Measurements from ENCODE around the gene QDPR. TPM values are rescaled to one million over a fixed set of nuclear protein-coding genes. Genes with fewer than 3 reads are reported as not detected.

The QDPR gene
- total RNA-seq, 1 experiment from 2014 or later: 36.1 TPM

DNA sequence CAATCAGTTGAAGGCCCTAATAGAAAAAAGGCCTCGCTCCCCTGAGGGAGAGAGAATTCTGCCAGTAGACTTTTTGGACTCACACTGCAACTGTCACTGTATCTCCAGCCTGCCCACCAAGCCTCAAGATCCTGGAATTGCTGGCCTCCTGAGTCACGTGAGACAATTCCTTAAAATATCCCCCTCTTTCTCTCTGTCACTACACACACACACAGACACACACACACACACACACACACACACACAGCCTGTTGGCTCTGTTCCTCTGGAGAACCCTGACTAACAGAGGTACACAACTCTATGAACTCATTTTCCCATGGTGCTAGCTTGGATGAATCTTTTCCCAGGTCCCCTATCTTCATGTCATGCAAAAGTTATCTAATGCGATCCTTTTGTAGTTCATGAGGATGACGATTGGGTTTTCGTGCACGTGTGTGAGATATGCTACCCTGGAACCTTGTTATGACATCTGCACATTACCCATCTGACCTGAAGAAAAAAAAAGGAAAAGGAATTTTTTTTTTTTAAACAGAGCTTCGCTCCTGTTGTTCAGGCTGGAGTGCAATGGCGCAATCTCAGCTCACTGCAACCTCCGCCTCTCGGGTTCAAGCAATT lies 16.8 kb upstream of the QDPR start:
- DNase-seq (ENCODE audit: low read depth): no peak

GRCh38 chr4:17526695-17527477 lies 15.0 kb upstream of the QDPR start:
- no peak for DNase-seq (ENCODE audit: low read depth)

- DNase-seq (ENCODE audit: low read depth): no peak
Observed at GRCh38 chr4:17523662-17524061, 11.8 kb upstream of the QDPR start.

DNA sequence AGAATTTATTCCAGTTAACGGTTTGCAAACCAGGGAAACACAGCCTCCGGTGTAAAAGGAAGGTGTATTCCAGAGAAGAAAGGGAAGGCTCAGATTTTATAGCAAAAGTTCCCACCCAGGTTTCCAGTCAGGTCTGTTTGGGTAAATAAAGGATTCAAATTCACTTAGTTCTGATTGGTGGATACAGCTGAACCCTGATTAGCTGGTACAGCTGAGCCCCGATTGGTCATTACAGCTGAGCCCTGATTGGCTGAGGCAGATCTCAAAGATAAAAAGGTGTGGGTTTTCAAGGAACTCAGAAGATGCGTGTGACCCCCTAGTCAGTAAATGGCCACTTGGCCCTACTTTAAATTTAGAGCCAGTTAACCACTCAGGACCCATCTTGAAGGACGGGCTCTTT lies 9.7 kb upstream of the QDPR start:
- no peak for DNase-seq (ENCODE audit: low read depth)

DNA sequence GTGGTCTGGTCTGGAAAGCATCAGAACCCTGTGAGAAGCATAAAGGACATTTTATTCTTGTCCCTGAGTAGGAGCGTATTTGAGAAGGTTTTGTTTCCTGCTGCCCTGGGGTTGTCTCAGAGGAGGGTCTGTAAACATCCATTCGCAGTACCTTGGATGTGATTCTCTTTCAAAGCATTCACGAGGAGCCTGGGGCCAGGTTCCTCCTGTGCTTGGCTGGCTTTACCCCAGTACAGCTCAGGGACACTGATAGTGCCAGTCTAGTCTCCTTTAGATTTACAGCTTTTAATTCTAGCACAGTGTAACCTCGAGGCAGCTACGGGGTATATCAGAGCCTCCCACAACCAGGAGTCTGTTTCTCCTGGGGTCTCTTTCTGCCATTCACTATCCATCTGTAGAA lies 5.8 kb upstream of the QDPR start:
- DNase-seq (ENCODE audit: low read depth): no peak

DNA sequence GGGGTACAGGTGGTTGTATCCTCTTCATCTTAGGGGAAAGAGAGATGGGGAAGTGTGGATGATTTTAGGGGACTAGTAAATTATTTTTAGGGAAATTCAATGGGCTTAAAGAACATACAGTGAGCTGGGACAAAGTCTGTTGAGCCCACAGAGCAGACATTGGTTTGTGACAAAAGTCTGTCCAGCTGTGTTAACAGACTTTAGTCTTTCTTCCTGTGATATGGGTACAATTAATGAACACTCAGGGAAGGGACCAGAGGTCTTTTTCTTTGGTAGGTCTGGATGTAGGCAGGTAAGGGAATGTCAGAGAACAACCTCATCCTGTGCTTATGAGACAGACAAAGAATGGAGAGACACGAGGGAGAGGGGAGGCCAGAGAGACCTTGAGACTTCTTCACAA lies 5.1 kb upstream of the QDPR start:
- no peak for DNase-seq (ENCODE audit: low read depth)

- DNase-seq (ENCODE audit: low read depth): no peak
Observed at GRCh38 chr4:17515445-17516407, 3.8 kb upstream of the QDPR start.

GRCh38 chr4:17514865-17515264 lies 3.0 kb upstream of the QDPR start, which contains the start of gene CLRN2:
TSS of gene CLRN2 (plus strand) at chr4:17515165. CDS start at chr4:17515267, 102 bp downstream.
- no peak for DNase-seq (ENCODE audit: low read depth)

- DNase-seq (ENCODE audit: low read depth): no peak
Observed at GRCh38 chr4:17512973-17513665, 1.2 kb upstream of the QDPR start.

GRCh38 chr4:17511509-17511949 lies 361 bp downstream of the QDPR start:
- DNase-seq (ENCODE audit: low read depth): peak; percentile 46

GRCh38 chr4:17511051-17511450 lies 839 bp downstream of the QDPR start:
- no peak for DNase-seq (ENCODE audit: low read depth)

GRCh38 chr4:17510582-17510981 lies 1.3 kb downstream of the QDPR start:
- DNase-seq (ENCODE audit: low read depth): no peak

DNA sequence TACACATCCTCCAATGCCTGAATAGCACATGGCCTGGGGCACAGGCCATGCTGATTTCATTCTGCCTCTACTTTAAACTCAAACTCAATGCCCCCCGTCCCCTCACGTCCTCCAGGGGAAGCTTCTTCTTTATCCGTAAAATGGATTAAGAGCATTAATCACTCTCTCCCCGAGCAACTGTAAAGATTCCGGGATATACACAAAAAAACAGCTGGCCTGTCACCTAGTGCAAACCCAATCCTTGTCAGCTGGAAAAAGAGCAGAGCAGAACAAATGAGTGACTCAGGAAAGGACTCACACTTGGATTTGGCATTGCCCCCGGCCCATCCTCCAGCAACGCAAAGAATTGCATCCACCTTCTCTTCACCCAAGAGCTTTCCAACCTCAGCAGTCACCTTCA lies 7.8 kb downstream of the QDPR start:
- DNase-seq (ENCODE audit: low read depth): no peak

- DNase-seq (ENCODE audit: low read depth): no peak
Observed at GRCh38 chr4:17502756-17503155, 9.1 kb downstream of the QDPR start.

DNA sequence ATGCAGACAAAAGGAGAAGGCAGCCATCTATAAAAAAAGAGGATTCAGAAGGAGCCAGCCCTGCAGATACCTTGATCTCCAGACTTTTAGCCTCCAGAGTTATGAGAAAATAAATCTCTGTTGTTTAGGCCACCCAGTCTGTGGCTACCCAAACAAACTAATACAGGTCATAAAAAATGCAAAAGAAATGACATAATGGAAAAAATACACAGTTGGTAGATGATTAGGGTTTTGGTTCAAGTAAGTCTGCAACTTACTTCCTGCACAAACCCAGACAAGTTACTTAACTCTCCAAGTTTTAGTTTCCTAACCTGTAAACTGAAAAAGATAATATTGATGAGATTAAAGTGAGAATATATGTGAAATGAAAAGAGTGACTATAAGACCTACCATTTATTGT lies 11.3 kb downstream of the QDPR start:
- DNase-seq (ENCODE audit: low read depth): no peak

DNA sequence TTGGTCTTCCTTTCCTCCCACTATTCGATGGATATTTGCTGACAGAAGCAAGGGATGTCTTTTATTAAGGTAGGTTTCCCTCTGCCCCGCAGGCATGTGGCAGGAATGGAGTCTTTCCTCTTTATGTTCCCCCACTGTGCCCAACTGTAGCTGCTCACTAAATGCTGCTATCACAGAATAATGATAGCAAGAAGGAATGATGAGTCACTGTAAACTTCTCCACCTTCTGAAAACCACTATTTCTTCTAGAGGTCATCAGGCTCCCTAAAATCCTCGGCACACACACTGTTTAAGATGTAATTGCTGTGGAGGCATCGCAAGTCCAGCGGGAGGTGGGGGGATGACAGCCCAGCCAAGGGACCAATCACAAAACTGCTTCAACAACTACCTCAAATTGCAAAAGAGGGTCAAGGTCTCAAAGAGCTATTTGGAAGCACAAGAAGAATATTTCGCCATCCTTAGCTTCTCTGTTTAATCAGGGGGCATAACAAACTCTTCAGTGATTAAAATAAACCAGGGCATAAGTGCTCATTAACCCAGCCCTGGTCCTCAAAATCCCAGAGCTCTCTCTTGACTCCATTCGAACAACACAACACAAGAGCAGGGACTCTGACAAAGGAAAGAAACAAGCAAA lies 13.9 kb downstream of the QDPR start:
- DNase-seq (ENCODE audit: low read depth): no peak

DNA sequence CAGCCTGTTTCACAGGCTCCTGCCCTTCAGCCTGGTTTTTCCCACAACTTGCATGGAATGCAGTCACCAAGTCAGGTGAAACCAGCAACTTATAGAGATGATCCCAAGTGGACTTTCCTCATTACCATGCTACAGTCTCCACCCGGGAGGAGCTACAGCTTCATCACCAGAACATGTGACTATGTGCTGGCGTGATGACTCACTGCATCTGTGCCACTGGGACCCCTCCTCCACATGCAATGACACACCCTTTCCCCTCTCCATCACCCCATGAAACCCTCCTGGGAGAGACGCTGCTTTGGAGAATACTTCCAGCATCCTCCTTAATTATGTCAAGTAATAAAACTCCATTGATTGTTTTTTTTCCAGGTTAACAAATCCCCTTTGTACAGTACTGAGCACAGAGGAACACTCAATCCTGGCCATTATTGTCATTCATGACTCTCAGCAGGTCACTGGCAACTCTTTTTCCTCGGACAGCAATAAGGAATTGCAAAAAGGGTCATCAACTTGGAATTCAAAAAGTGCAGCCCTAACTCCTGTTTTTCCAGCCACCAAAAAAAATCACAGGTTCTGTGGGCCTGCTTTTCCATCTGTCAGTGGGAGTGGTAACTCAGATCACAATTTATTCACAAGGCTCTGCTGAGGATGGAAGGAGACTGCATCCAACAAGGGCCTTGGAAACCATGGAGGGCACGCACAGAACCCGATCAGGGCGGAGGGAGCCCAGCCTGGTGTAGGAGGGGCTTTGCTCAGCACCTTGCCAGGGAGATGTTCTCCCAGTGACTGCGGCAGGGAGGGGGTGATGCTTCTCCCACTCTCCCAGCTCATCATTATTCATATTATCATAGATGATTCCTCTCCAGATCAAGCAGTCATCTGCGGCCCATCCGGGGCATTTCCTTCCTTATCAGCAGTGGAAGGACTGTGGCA lies 17.4 kb downstream of the QDPR start:
- peak; percentile 90 for DNase-seq (ENCODE audit: low read depth)

- DNase-seq (ENCODE audit: low read depth): no peak
Observed at GRCh38 chr4:17493619-17494018, 18.3 kb downstream of the QDPR start.

- no peak for DNase-seq (ENCODE audit: low read depth)
Observed at GRCh38 chr4:17492876-17493275, 19.0 kb downstream of the QDPR start.

All from LHCN-M2 (cell line).